ENCODE data around the gene GAA.

- TF ChIP-seq CTCF (IDR thresholded peaks at IDR 0.05; ENCODE audit: insufficient read depth, low read depth, low read length) (no peak), EZH2 (IDR thresholded peaks at IDR 0.05; ENCODE audit: insufficient read depth, low read length) (no peak)
Observed at GRCh38 chr17:80100035-80100323, 1.4 kb upstream of the GAA start.
